ENCODE data around the gene HECW1. TPM values are rescaled to one million over a fixed set of nuclear protein-coding genes. Genes with fewer than 3 reads are reported as not detected.

Gene HECW1
- total RNA-seq, 2 experiments from 2014 or later, result not detected

- DNase-seq (no peak), ATAC-seq (no peak)
- Mint-ChIP-seq H3K36me3 (no peaks in the 10 kb centered on the region), H3K27ac (no peak overlapping the region), H3K27me3 (peaks cover 19% of the 10 kb centered on the region), H3K9me3 (ENCODE audit: low read depth) (no peaks in the 10 kb centered on the region), H3K4me3 (no peak overlapping the region), H3K4me1 (peaks cover 14% of the 10 kb centered on the region)
- CTCF ChIA-PET, result interaction anchor here (1.0 to 7.7 kb wide), 4 partner anchors 16 to 383 kb away, joined by 5 to 54 read pairs (median 13); partner anchors contain the start of gene STK17A
These were observed 343.8 kb downstream of the HECW1 start for GRCh38 chr7:43456200-43456599.

DNA sequence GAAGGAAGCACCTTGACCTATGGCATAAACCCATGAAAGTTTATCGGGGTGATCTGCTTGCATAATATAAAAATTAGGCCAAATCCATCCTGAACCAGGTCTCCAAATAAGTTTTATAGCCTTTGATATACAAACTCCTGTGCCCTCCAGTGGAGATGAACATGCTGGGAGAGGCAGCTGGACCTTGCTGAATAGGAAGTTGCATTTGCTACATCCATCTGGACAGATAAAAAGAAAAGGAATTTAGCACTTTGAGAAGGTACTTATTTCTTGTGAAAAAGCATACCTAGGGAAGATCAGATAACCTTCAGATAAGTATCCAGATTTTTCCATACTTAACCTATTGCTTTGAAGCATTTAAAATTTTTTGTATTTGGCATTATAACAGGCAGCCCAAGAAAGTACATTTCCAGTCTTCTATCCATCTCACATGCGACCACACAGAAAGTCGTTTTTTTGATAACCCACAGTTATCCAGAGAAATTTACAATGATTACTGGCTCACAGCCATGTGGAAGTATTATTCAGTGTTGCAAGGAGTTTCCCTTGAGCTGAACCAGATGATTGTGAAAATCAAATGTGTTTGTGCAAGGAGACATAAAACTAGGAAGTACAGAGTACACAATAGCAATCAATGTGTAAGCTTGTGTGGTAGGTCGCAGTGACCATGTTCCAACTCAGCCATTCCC, 346.0 kb downstream of the HECW1 start:
- CTCF ChIA-PET, result interaction anchor here (7.7 kb wide), 1 partner anchor 18 kb away, joined by 54 read pairs; no protein-coding TSS in a partner anchor
- no peak for ATAC-seq

GRCh38 chr7:43459019-43459337, 346.5 kb downstream of the HECW1 start:
- H3K36me3 Mint-ChIP-seq, result no peaks in the 10 kb centered on the region
- no peaks in the 10 kb centered on the region for H3K9me3 Mint-ChIP-seq (ENCODE audit: low read depth)
- peaks cover 13% of the 10 kb centered on the region for H3K27me3 Mint-ChIP-seq
- ATAC-seq (no peak), DNase-seq (no peak)
- CTCF ChIA-PET, result interaction anchor here (7.7 kb wide), 1 partner anchor 18 kb away, joined by 54 read pairs; no protein-coding TSS in a partner anchor
- no peak overlapping the region for H3K27ac Mint-ChIP-seq
- H3K4me1 Mint-ChIP-seq, result peaks cover 24% of the 10 kb centered on the region
- no peak overlapping the region for H3K4me3 Mint-ChIP-seq

More for the DNA sequence above, 346.0 kb downstream of the HECW1 start:
- no peaks in the 10 kb centered on the region for H3K9me3 Mint-ChIP-seq (ENCODE audit: low read depth)
- peaks cover 10% of the 10 kb centered on the region for H3K27me3 Mint-ChIP-seq
- H3K36me3 Mint-ChIP-seq, result no peaks in the 10 kb centered on the region
- H3K27ac Mint-ChIP-seq, result no peak overlapping the region
- DNase-seq, result no peak
- H3K4me1 Mint-ChIP-seq, result peaks cover 24% of the 10 kb centered on the region
- H3K4me3 Mint-ChIP-seq, result no peak overlapping the region

DNA sequence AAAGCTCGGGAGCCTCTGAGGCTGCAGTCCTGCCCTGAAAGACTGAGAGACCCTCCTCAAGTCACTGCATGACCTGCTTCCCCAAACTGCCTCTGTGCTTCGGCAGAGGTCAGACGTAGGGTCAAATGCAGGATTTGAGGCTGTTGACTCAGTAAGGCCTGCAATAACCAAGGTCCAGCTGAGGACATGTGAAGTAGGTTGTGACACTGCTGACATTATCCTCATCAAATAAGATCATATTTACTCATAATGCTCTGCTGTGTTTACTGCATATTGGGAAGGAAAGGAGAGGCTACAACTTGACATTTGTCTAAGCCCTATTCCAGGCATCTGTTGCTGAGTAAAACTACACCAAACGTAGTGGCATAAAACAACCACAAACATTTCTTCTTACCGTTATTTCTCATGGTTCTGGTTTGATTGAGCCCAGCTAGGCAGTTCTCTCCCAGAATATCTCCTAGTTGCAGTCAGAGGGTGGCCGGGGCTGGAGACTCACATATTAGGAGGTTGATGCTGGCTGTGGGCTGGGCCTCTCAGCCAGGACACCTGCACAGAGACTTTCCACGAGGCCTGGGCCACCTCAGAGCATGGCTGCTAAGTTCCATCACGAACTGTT, 348.4 kb downstream of the HECW1 start:
- H3K27ac Mint-ChIP-seq, result no peak overlapping the region
- H3K4me1 Mint-ChIP-seq, result peaks cover 18% of the 10 kb centered on the region
- CTCF ChIA-PET, result interaction anchor here (0.7 to 7.7 kb wide), 3 partner anchors 18 to 21 kb away, joined by 3 to 54 read pairs (median 3); no protein-coding TSS in a partner anchor
- DNase-seq (no peak), ATAC-seq (no peak)
- no peak overlapping the region for H3K4me3 Mint-ChIP-seq
- H3K27me3 Mint-ChIP-seq, result peaks cover 7% of the 10 kb centered on the region
- H3K9me3 Mint-ChIP-seq (ENCODE audit: low read depth), result no peaks in the 10 kb centered on the region
- no peaks in the 10 kb centered on the region for H3K36me3 Mint-ChIP-seq

DNA sequence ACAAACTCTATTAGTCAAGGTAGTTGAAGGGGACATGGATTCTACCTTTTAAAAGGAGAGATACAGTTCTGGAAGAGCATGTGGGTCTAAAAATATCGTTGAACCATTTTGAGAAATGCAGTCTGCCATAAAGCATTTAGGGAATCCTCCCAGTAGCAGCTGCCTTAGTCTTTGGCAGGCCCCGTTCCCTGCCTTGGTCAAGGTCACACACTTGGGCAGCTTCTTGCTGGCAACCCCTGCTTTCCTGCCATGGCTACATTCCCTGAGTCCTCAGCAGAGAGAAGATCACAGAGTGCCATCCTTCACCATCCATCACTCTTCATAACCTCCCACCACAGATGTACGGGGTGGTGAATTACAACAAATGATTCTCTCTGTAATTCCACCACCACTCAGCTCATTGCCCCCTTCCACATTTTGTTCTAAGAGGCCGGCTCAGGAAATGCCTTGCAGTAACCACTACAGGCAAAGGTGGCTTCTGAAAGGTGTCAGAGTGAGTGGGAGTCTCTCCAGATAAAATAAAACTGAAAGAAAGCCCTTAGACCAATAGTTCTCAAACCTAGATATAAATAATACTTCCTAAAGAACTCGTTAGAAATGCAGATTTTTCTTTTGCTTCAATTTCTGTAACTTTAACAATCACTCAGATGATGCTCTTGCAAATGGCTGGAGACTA, 349.0 kb downstream of the HECW1 start:
- ATAC-seq (no peak), DNase-seq (no peak)
- CTCF ChIA-PET, result interaction anchor here (0.7 to 1.2 kb wide), 2 partner anchors 18 to 22 kb away, joined by 3 read pairs; no protein-coding TSS in a partner anchor
- Mint-ChIP-seq H3K4me3 (no peak overlapping the region), H3K27ac (no peak overlapping the region), H3K9me3 (ENCODE audit: low read depth) (no peaks in the 10 kb centered on the region), H3K4me1 (peaks cover 18% of the 10 kb centered on the region), H3K36me3 (no peaks in the 10 kb centered on the region), H3K27me3 (peaks cover 10% of the 10 kb centered on the region)

GRCh38 chr7:43462836-43463235, 350.4 kb downstream of the HECW1 start:
- peaks cover 18% of the 10 kb centered on the region for H3K4me1 Mint-ChIP-seq
- peaks cover 11% of the 10 kb centered on the region for H3K27me3 Mint-ChIP-seq
- no peaks in the 10 kb centered on the region for H3K9me3 Mint-ChIP-seq (ENCODE audit: low read depth)
- no peak for DNase-seq
- H3K27ac Mint-ChIP-seq, result no peak overlapping the region
- no peaks in the 10 kb centered on the region for H3K36me3 Mint-ChIP-seq
- no peak overlapping the region for H3K4me3 Mint-ChIP-seq
- ATAC-seq, result no peak
- CTCF ChIA-PET, result no interaction called here

GRCh38 chr7:43463401-43463980, 351.0 kb downstream of the HECW1 start:
- Mint-ChIP-seq H3K27me3 (peaks cover 9% of the 10 kb centered on the region), H3K9me3 (ENCODE audit: low read depth) (no peaks in the 10 kb centered on the region), H3K36me3 (no peaks in the 10 kb centered on the region), H3K4me3 (no peak overlapping the region), H3K4me1 (peaks cover 18% of the 10 kb centered on the region), H3K27ac (no peak overlapping the region)
- DNase-seq (no peak), ATAC-seq (no peak)
- CTCF ChIA-PET, result no interaction called here

DNA sequence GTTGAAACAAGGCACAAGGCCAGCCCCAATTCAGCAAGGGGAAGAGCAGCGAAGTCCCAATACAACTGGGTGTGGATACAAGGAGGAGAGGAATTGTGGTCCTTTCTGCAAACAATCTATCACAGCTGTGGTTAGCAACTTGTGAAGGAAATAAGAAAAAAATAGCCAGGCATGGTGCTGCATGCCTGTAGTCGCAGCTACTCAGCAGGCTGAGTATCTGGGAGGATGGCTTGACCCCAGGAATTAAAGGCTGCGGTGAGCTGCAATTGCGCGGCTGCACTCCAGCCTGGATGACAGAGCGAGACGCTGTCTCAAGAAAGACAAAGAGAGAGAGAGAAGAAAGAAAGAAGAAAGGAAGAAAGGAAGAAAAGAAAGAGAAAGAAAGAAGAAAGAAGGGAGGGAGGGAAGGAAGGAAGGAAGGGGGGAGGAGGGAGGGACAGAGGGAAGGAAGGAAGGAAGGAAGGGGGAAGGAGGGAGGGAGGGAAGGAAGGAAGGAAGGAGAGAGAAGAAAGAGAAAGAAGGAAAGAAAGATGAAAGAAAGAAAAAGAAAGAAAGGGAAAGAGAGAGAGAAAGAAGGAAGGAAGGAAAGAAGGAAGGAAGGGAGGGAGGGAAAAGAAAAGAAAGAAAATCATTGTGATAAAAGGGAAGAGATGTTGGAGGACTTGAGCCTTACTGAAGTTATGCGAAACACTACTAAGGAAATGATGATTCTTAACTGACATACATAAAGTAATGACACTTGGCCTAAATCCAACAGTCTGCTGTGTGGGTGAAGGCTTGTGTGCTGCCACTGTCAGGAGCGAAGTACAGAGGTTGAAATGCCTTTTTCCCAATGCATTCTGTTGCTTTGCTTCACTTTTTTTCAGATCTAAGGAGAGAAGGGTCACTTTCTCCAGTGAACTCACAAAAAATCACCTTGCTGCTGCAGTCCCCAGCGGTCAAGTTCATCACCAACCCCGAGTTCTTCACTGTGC, 353.4 kb downstream of the HECW1 start:
- CTCF ChIA-PET, result no interaction called here

GRCh38 chr7:43467406-43467805, 355.0 kb downstream of the HECW1 start:
- Mint-ChIP-seq H3K27me3 (peaks cover 20% of the 10 kb centered on the region), H3K36me3 (no peaks in the 10 kb centered on the region), H3K9me3 (ENCODE audit: low read depth) (no peaks in the 10 kb centered on the region), H3K4me1 (peaks cover 4% of the 10 kb centered on the region), H3K4me3 (no peak overlapping the region), H3K27ac (no peak overlapping the region)
- no peak for DNase-seq
- ATAC-seq, result no peak
- CTCF ChIA-PET, result no interaction called here

More for the DNA sequence above, 353.4 kb downstream of the HECW1 start:
- H3K9me3 Mint-ChIP-seq (ENCODE audit: low read depth), result no peaks in the 10 kb centered on the region
- peaks cover 15% of the 10 kb centered on the region for H3K4me1 Mint-ChIP-seq
- H3K27me3 Mint-ChIP-seq, result peaks cover 16% of the 10 kb centered on the region
- DNase-seq (no peak), ATAC-seq (no peak)
- H3K4me3 Mint-ChIP-seq, result no peak overlapping the region
- no peak overlapping the region for H3K27ac Mint-ChIP-seq
- no peaks in the 10 kb centered on the region for H3K36me3 Mint-ChIP-seq

DNA sequence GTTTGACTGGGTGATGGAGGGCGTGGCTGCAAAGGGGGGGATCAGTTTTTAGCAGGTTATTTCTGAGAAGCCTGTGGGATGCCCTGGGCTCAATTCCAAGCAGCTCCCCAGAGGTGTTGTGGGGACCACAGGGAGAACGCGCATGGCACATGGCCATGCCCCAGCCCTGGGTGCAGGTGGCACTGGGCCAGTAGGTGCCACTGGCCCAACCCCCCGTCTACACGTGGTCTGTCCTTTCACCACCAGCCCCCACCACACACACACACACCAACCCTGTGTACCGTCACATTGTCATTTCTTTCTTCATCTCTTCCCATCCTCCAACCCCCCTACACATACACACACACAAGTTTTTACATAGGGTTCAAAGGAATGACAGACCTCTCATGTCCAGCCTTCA, 355.4 kb downstream of the HECW1 start:
- no peak for ATAC-seq
- Mint-ChIP-seq H3K27me3 (peaks cover 20% of the 10 kb centered on the region), H3K4me3 (no peak overlapping the region), H3K4me1 (peaks cover 2% of the 10 kb centered on the region), H3K9me3 (ENCODE audit: low read depth) (no peaks in the 10 kb centered on the region), H3K27ac (no peak overlapping the region), H3K36me3 (no peaks in the 10 kb centered on the region)
- no peak for DNase-seq
- CTCF ChIA-PET, result interaction anchor here (1.2 kb wide), 1 partner anchor 14 kb away, joined by 3 read pairs; no protein-coding TSS in a partner anchor

DNA sequence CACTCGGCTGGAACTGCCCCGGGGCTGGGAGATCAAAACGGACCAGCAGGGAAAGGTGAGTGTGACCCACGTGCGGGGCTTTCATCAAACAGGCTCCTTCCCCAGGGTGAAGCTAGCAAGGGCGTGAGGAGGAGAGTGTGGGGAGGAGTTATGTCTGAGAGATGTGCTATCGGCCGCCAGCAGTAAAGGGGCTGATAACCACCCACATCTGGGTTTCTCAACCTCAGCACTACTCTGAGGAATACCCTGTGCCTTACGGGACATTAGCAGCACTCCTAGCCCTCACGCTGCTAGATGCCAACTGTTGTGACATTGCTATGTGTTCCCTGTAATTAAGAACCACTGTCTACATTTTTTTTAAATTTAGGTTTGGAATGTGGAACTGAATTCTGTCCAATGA, 356.6 kb downstream of the HECW1 start:
- CTCF ChIA-PET, result interaction anchor here (1.2 kb wide), 1 partner anchor 15 kb away, joined by 3 read pairs; no protein-coding TSS in a partner anchor
- H3K4me3 Mint-ChIP-seq, result no peak overlapping the region
- ATAC-seq, result no peak
- H3K36me3 Mint-ChIP-seq, result no peaks in the 10 kb centered on the region
- H3K27me3 Mint-ChIP-seq, result peaks cover 16% of the 10 kb centered on the region
- H3K27ac Mint-ChIP-seq, result no peak overlapping the region
- no peaks in the 10 kb centered on the region for H3K9me3 Mint-ChIP-seq (ENCODE audit: low read depth)
- peaks cover 2% of the 10 kb centered on the region for H3K4me1 Mint-ChIP-seq
- DNase-seq, result no peak

DNA sequence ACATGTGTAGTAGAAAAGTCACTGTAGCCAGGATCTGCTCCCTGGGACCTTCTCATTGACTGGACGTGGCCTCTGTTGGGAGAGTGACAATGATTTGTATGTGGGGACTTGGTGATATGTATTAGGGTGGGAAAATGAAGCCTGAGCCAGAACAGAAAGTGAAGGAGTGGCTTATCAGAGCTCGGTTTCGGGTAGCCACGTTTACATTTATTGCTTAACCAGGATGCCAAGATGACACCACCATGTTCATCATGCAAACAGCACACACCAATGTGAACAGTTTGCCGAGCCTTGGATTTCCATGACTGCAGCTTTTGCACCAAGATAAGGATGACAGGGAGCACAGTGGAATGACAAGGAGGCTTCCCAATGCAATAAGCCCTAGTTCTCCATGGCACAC, 357.7 kb downstream of the HECW1 start:
- H3K4me1 Mint-ChIP-seq, result peaks cover 2% of the 10 kb centered on the region
- no peak overlapping the region for H3K27ac Mint-ChIP-seq
- H3K36me3 Mint-ChIP-seq, result no peaks in the 10 kb centered on the region
- no peaks in the 10 kb centered on the region for H3K9me3 Mint-ChIP-seq (ENCODE audit: low read depth)
- CTCF ChIA-PET, result no interaction called here
- no peak for DNase-seq
- H3K27me3 Mint-ChIP-seq, result peaks cover 19% of the 10 kb centered on the region
- ATAC-seq, result no peak
- H3K4me3 Mint-ChIP-seq, result no peak overlapping the region

All from activated CD8-positive, alpha-beta memory T cell treated with anti-CD3 and anti-CD28 coated beads, Interleukin-2, amount 10 ng/mL, durations not matched to agents 7 days and 5 days (primary cell).